Fibroblast of mammary gland (primary cell): ENCODE measurements around the gene PPM1M.

Experiments
- DNase-seq: peaks from one replicate; pipeline ENCODE4 v3.0.0-alpha.2; 2010; ENCODE audit warnings: low read depth
- H3K4me3 ChIP-seq: 2 replicates; pipeline ENCODE4 v1.5.1; 2011; ENCODE audit warnings: low read depth, mild to moderate bottlenecking, low read length, moderate library complexity; ENCODE audit not compliant: control insufficient read depth
- CTCF ChIP-seq: conservative IDR thresholded peaks from 2 replicates; pipeline ENCODE4 v1.5.1; 2011; ENCODE audit warnings: low read depth, low read length, inconsistent platforms; ENCODE audit not compliant: control insufficient read depth, insufficient read depth

The PPM1M gene

DNA sequence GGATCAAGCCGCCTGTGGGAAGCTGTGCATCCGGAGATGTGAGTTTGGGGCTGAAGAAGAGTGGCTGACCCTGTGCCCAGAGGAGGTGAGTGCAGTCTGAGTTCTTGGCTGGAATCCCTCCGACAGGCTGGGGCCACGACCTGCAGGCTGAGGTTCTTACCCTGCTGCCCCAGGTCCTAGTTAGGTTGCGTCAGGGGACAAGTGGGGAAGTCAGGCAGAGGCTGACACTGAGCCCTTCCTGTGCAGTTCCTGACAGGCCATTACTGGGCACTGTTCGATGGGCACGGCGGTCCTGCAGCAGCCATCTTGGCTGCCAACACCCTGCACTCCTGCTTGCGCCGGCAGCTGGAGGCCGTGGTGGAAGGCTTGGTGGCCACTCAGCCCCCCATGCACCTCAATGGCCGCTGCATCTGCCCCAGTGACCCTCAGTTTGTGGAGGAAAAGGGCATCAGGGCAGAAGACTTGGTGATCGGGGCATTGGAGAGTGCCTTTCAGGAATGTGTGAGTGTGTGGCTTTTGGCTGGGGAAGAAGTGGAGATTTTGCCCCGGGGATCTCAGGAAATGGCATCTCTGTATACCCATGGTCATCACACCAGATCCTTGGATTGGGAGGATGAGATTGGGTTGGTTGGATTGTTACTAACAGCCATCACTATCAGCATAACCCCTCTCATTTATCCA lies 1.3 kb downstream of the PPM1M start:
- DNase-seq: no peak
- H3K4me3 ChIP-seq: peak overlapping the region; percentile 3
- no peak for TF ChIP-seq CTCF

- no peak for DNase-seq
- TF ChIP-seq CTCF: no peak
- H3K4me3 ChIP-seq: no peak overlapping the region
Observed at GRCh38 chr3:52247409-52248164, 2.0 kb downstream of the PPM1M start.

GRCh38 chr3:52248165-52248541 lies 2.6 kb downstream of the PPM1M start:
- DNase-seq: no peak
- H3K4me3 ChIP-seq: no peak overlapping the region

DNA sequence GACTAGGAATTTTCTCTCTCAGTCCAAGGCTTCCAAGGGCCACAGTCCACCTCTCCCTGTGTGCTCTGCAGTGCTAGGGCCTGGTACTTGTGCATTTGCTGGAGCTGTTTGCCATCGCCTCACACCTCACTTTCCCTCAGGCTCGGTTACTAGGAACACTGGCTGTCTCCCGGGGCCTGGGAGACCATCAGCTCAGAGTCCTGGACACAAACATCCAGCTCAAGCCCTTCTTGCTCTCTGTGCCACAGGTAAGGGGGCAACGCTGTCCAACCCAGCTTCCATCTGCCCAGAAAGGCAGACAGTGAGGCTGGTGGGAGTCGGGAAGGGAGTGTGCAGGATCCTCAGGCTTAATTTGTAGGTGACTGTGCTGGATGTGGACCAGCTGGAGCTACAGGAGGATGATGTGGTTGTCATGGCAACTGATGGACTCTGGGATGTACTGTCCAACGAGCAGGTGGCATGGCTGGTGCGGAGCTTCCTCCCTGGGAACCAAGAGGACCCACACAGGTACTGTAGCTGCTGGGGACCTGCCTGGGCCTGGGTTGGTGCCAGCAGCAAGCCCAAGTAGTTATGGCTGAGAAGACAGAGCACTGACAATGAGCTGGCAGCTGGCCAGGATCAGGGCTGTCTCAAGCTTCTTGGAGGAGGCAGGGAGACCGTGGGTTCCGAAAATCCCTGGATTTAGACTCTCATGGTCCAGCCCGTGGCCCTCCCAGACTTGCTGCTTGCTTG lies 3.4 kb downstream of the PPM1M start:
- DNase-seq: no peak
- TF ChIP-seq CTCF: no peak

More at GRCh38 chr3:52248165-52248541, 2.6 kb downstream of the PPM1M start:
- TF ChIP-seq CTCF: no peak

GRCh38 chr3:52249683-52250082 lies 4.1 kb downstream of the PPM1M start:
- DNase-seq: no peak
- no peak for TF ChIP-seq CTCF

More for the DNA sequence above, 3.4 kb downstream of the PPM1M start:
- H3K4me3 ChIP-seq: no peak overlapping the region

DNA sequence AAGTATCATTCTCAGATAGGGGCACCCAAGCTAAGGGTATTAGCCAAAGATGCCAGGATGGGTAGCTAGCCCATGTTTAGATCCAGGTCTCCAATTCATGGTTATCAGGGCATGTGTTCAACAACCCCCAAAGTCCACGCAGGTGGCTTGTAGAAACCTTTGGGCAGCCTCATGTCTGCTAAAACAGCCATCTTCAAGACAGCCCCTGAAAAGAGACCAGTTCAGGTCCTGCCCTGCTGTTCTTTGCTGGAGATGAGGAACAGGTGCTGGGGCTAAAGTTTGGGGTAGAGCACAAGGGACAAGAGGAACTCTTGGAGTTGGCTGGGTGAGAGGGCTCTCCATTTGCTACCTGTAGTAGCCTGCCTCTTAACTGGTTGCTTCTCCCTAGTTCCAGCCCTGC lies 4.6 kb downstream of the PPM1M start:
- DNase-seq: no peak
- TF ChIP-seq CTCF: no peak
- H3K4me3 ChIP-seq: no peak overlapping the region

More at GRCh38 chr3:52249683-52250082, 4.1 kb downstream of the PPM1M start:
- H3K4me3 ChIP-seq: no peak overlapping the region
